Activated T-cell treated with anti-CD3 and anti-CD28 coated beads for 24 hours (primary cell): ENCODE measurements around the gene ITPK1.
"Not testable (repeated sequence)": the region's sequence is repeated elsewhere in the genome, so short reads cannot be mapped to it uniquely, and the experiment has no call there.

ENCODE experiments used
- DNase-seq: peaks from one replicate; pipeline ENCODE4 v3.0.0-alpha.2; 2020; ENCODE audit warnings: low read depth

ITPK1 gene

DNA sequence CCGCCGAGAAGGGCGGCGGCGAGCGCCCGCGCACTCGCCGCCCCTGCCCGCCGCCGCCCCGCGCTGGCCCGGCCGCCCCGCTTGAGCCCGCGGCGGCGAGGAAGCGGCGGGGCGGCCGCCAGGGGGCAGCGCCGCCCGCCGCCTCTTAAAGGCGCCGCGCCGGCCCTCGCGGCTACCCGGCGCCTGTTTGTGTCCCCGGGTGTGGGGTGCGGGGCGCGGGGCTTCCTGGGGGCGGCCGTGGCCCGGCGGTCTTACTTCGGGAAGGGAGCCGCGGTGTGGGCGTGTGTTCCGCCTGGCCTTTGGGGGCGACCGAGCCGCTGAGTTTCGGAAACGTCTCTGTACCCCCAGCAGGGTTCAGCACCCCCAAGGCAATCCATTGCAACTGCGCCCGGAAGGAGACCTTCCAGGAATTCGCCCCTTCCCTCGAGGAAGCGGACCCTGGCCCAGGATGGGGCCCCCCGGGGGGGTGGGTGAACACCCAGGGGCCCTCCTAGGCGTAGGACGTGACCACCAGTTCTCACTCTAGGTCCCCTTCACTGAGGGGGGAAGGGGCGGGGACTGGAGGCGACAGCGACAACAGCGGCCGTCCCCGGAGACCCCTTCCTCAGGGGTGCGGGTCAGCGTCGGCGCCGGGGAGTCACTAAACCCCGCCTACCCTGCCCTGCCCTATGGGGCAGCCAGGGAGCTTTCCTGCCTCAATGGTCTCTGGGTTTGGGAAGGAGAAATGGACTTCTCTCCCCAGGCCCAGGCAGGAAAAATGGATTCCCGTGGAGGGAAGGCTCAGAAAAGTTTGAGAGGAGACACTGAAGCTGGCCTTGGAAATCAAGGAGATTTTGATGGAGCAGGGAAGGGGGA, at the start of gene ITPK1:
Gene ITPK1, minus strand, starts transcription at position 105 of the 855 bp plus-strand sequence. CDS start 762 bp downstream, outside the sequence.
- DNase-seq: peak; percentile 33

DNA sequence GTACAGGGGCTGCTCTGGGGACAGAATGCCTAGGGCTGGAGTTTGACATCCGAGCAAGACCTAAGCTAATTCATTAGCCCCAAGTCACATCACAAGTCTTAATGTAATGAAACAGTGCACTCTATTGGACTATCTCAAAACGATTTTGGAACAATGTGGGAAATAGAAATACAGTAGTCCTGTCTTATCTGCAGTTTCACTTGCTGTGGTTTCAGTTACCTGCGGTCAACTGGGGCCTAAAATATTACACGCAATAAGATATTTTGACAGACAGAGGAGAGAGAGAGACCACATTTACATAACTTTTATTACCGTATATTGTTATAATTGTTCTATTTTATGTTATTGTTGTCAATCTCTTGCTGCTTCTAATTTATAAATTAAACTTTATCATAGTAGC, 47.8 kb upstream of the ITPK1 start:
- DNase-seq: no peak

DNA sequence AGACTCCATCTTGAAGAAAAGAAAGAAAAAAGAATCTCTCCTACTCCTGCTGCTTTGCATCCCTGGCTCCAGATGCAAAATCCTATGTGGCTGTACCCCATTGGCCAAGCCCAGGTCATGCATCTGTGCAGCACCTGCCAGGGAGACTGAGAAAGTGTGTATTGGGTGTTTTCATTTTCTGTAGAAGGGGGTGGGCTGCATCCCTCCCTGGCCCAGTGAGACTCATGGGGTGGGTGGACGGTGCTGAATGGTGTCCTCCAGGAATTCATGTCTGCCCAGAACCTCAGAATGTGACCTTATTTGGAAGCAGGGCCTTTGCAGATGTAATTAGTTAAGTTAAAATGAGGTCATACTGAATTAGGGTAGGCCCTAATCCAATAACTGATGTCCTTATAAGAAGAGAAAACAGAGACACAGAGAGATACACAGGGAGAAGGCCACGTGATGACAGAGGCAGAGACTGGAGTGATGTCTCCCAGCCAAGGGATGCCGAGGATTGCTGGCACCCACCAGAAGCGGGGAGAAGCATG, 45.8 kb upstream of the ITPK1 start:
- no peak for DNase-seq

DNA sequence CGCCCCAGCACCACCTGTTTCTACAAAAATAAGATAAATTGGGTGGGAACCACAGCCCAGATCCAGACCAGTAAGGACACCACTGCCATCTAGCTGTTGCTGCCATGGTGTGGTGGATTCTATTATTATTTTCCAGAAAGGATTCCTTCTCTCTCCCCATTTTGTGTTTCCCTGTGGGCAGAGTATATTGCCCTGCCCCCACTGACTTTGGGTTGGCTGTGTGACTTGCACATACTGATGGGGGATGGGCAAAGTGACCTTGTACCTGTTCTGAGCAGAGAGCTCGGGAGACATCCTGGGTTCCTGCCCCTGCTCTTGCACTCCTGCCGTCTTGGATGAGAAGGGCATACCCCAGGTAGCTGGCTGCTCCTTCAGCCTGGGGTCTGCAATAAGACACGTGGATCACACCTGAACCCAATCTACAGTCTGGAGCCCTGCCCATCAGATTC, 44.7 kb upstream of the ITPK1 start:
- DNase-seq: no peak

DNA sequence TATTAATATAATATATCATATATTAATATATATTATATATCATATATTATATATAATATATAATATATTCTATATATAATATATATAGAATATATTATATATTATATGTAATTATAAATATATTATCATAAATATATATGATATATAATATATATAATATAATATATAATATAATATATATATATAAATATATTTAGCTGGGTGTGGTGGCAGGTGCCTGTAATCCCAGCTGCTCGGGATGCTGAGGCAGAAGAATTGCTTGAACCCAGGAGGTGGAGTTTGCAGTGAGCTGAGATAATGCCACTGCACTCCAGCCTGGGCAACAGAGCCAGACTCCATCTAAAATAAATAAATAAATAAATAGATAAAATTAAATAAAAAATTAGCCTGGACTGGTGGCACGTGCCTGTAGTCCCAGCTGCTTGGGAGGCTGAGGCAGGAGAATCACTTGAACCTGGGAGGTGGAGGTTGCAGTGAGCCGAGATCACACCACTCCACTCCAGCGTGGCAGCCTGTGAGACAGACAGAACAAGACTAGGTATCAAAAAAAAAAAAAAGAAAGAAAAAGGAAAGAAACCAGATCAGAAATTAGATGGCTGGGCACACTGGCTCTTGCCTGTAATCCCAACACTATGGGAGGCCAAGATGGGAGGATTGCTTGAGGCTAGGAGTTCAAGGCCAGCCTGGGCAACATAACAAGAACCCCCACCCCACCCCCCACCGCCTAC, 44.1 kb upstream of the ITPK1 start:
- DNase-seq: not testable (repeated sequence)

DNA sequence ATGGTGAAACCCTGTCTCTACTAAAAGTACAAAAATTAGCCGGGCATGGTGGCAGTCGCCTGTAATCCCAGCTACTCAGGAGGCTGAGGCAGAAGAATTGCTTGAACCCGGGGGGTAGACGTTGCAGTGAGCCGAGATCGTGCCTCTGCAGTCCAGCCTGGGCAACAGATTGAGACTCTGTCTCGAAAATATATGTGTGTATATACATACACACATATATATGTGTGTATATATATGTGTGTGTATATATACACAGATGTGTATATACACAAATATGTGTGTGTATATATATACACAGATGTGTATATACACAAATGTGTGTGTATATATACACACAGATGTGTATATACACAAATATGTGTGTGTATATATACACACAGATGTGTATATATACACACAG, 42.6 kb upstream of the ITPK1 start:
- not testable (repeated sequence) for DNase-seq

DNA sequence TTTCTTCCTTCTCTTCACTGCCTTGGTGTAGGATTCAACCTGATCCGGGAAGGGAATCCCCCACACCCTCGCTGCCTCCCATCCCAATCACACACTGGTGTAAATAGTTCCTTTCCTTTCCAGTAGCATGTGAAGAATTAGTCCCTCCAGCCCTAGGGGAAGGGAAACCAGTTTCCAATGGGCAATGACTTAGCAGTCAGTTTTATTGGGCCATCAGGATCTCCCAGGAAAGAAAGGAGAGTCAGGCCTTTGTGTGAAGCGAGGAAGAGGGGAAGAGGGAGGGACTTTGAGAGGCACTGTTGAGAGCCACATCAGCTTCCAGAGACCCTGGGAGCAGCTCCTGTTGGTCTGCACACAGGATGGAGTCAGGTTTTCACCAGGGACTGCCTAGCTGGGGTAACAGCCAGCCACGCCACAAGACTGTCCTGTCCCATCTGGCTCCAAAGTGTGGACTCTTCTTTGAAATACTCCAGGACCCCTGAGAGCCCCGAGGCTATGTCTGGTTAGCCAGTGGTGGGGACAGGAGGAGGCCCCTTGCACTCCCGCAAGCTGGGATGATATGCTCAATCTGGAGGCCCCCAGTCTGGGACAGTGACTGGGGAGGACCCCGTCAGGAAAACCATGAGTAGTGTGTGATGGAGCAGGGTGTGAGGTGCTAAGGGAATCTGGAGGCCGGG, 41.1 kb upstream of the ITPK1 start:
- no peak for DNase-seq

DNA sequence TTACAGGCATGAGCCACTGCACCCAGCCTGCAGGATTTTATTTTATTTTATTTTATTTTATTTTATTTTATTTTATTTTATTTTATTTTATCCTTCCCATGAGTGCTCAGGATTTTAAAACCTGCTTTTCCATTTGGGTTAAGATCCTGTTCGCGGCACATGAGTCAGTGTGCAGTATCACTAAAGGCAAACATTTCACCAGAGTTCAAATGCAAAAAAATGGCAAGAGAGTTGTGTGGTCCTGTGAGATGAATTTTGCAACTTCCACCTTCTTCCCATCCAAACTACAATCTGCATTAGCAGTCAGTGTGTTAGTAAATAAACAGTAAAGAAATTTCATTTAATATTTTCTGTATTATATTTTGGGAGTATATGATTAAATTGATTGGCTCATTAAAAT, 39.9 kb upstream of the ITPK1 start:
- no peak for DNase-seq

DNA sequence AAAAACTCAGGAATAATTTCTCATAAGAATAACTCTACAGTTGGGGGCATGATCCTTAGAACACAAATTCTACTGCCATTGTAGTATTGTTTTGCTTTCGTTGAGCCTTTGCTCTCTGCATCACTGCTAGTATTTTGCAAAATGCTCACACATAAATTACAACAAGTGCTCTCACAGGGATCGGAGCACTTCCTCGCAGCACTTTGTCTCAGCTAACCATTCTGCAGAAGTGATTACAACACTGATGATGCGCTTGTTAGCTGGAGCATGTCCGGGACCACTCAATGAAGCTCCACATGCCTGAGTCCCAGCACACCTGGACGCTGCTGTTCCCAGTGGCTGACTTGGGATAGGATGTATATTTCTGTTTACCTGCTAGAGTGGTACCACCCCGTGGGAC, 37.4 kb upstream of the ITPK1 start:
- DNase-seq: no peak

DNA sequence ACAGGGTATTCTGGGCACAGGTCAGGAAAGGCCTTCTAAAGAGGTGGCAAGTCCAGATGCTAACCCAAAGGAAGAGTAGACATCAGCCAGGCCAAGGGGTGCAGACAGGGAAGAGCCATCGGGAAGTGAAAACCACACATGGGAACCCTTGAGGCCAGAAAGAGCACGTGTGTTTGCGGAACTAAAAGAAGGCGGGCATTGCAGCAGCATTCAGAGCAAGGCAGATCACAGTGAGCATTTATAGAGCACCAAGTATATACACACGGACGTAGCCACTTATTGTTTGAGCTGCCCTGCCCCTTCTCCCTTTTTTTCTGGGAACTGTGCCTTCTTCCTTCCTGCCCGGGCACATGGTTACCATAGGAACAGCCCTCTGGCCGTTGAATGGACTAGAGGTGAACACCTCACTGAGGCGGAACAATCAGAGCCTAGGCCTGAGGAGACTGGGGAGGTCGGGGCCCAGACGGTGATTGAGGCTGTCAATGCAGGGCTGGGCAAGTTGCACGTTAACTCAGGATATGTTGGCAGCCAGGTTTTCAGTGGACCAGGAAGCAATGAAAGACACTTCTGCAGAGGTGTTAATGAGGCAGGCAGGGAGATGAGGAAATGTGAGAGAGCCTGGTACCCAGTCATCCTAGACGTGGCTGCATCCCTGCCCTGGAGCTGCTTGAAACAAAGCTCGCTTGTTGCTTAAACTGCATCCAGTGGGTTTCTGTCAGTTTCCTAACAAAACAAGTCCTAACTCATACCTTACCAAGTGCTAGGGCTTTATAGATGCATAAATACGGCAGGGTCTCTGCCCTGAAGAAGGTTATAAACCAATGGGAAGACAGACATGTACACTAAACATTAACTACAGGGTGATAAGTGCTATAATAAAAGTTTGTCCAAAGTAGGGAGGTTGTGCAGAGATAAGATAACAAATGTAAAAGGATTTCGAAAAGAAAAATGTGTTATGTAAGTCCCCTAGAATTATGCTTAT, 34.8 kb upstream of the ITPK1 start:
- no peak for DNase-seq

DNA sequence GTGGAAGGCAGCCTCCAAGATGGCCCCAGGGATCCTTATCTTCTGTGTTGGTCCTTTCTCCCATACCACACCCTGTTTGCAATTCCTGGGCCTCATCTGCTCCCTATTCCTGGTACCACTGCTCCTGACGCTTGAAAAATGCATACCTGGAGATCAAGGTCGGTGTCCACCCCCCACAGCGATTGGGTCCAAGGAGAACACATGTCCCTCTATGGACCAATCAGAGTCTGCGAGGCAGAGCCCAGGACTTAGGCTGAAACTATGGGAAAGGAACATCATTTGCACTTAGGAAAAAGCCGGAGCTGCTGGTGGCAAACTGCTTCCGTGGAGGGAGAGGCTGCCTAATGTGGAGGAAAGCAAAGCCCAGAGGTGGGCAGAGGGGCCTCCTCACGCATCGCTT, 33.3 kb upstream of the ITPK1 start:
- DNase-seq: no peak

DNA sequence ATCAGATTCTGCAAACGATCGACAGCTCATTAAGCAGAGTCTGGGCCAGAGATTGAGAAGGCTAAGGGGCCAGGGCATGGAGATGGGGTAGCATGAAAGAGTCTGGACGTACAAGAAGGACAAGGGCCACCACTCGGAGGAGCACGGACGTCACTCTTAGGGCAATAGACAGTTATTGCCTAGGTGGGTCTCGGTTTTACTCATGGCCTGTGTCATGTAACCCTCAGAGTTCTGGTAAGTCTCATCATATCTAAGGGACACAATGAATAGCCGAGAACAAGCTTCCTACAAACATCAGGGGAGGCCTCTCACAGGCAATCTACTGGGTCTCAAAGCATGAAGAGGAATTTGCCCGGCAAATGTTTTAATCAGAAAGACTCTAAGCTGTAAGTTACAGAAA, 30.4 kb upstream of the ITPK1 start:
- no peak for DNase-seq

DNA sequence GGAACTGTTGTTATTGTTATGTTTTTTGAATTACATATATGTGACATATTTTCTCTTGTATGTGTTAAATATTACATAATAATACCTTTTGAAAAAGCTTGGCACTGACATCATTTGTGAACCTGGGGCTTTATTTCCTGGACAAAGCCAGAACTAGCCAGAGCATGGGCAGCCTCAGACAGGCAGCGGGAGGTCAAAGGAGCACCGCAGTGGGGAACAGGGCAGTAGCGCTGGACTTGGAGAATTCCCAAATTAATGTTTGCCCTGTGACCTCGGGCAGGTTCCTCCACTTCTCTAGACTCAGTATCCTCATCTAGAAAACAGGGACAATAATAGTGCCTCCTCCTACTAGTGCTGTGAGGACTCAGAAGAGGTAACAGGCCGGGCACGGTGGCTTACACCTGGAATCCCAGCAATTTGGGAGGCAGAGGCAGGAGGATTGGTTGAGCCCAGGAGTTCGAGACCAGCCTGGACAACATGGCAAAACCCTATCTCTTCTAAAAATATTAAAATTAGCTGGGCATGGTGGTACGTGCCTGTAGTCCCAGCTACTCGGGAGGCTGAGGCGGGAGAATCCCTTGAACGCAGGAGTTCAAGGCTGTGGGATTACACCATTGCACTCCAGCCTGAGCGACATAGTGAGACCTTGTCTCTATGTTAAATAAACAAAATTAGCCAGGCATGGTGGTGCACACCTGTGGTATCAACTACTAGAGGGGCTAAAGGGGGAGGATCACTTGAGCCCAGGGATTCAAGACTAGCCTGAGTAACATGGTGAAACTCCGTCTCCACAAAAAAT, 27.3 kb upstream of the ITPK1 start:
- no peak for DNase-seq

DNA sequence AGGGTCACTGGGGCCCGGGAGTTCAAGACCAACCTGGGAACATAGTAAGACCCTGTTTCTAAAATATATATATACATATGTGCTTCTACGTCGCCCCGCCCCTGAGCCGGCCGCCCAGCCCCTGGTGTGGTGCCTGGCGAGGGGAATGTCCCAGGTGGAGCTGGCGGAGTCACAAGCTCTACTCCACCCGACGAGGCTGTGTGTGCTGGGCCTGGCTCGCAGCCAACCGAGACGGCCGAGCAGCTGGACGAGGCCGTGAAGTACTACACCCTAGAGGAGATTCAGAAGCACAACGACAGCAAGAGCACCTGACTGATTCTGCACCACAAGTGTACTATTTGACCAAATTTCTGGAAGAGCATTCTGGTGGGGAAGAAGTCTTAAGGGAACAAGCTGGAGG, 22.1 kb upstream of the ITPK1 start:
- no peak for DNase-seq

DNA sequence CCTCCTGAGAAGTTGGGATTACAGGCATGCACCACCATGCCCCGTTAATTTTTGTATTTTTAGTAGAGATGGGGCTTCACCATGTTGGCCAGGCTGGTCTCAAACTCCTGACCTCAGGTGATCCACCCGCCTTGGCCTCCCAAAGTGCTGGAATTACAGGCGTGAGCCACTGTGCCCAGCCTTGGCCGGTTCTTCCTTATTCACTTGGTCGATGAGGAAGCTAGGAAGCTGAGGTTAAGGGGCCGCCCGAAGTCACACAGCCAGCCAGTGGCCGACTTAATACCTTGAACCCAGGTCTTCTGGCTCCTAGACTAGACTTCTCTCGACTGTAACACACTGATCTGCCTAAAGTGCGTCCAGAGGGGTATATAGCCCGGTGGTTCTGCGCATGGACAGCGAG, 20.8 kb upstream of the ITPK1 start:
- DNase-seq: not testable (repeated sequence)

DNA sequence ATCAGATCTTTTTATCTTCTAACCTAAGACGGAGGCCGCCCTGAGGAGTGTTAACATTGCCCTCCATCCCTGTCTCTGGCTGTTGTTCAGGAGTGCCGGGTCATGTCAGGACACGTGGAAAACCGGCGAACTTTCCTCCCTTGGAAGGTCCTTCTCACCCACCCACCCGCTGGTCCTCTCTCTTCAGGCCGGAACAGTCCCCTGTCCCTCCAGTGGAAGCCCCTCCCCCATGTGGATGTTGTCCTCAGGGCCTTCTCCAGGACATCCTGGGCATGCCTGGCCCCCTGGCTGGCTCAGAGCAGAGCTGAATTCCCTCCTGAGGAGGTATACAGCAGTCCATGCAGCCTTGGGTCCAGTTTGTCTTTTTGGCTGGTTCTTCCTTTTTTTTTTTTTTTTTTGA, 20.3 kb upstream of the ITPK1 start:
- no peak for DNase-seq

DNA sequence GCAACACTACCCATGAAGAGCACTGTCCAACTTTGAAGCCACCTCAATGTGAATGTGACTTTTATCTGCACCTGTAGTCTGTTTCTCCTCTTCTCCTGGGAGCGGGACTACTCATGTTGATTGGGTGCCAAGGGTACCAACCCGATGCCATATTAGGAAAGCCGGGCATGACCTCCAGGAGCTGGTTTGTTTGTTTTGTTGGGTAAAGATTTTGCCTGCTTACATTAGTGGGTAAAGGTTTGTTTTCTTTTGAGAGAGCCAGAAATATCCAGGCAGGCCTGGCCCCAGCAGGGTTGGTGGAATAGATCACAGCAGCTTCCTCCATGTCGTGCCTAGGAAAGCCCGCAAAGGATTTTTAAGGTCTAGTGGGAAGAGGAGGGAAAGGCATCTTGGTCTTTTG, 19.7 kb upstream of the ITPK1 start:
- no peak for DNase-seq

DNA sequence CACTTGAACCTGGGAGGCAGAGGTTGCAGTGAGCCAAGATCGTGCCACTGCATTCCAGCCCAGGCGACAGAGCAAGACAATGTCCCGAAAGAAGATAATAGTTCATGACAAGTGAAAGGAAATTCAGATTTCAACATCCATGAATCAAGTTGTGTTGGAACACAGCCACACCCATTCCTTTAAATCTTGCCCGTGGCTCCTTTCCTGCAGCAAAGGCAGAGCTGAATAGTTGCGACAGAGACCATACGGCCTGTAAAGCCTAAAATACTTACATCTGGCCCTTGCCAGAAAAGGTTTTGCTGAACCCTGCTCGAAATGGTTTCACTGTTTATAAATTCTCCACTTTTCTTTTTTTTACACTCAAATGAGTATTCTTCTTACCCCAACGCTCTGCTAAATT, 17.7 kb upstream of the ITPK1 start:
- no peak for DNase-seq

DNA sequence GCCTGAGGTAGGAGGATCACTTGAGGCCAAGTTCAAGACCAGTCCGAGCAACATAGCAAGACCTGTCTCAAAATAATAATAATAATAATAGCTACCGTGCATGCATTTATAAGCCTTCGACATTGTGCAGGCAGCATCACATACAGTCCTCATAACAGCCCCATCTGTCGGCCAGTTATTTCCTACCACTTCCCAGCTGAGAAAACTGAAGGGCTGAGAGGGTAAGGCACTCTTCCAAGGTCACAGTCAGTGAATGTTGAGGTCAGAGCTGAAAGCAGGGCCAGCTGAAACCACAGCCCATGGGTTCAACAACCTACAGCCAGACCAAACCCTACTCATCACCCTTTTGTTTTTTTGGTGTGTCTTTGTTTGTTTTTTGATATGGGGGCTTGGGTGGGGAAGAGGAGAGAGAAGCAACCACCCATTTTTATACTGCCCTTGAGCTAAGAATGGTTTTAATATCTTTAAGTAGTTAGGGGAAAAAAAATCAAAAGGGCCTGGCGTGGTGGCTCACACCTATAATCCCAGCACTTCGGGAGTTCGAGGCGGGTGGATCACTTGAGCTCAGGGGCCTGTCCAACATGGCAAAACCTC, 16.8 kb upstream of the ITPK1 start:
- peak; percentile 4 for DNase-seq

DNA sequence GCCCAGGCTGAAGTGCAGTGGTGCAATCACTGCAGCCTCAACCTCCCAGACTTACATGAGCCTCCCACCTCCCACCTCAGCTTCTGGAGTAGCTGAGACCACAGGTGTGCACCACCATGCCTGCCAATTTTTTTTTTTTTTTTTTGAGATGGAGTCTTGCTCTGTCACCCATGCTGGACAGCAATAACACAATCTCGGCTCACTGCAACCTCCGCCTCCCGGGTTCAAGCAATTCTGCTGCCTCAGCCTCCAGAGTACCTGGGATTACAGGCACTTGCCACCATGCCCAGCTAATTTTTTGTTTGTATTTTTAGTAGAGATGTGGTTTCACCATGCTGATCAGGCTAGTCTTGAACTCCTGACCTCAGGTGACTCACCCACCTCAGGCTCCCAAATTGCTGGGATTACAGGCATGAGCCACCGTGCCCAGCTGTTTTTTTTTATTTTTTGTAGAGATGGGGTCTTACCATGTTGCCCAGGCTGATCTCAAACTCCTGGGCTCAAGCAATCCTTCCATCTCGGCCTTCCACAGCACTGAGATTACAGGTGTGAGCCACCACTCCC, 15.6 kb upstream of the ITPK1 start:
- not testable (repeated sequence) for DNase-seq
